Liver (tissue), 3 donors: ENCODE measurements around the gene DPT.

Source experiments
- FOXA2 ChIP-seq: IDR thresholded peaks from 2 replicates; pipeline ENCODE4 v1.6.1; 2016; ENCODE audit warnings: antibody characterized with exemption
- GABPA ChIP-seq, 2 donors: IDR thresholded peaks in 1 of 2; conservative IDR thresholded peaks in 1 of 2; 2 replicates each; pipeline ENCODE4 v1.6.1; 2016; ENCODE audit warnings: antibody characterized with exemption in 2 of 2, mild to moderate bottlenecking in 1 of 2, moderate library complexity in 1 of 2
- JUND ChIP-seq, 2 donors: IDR thresholded peaks; 2 replicates each; pipeline ENCODE4 v1.6.1; 2016; ENCODE audit warnings: antibody characterized with exemption in 2 of 2
- NR2F2 ChIP-seq: IDR thresholded peaks from 2 replicates; pipeline ENCODE4 v1.6.1; 2016; ENCODE audit warnings: antibody characterized with exemption
- RAD21 ChIP-seq, 2 donors: IDR thresholded peaks; 2 replicates each; pipeline ENCODE4 v1.6.1; 2016; ENCODE audit warnings: antibody characterized with exemption in 2 of 2, mild to moderate bottlenecking in 2 of 2
- REST ChIP-seq: IDR thresholded peaks from 2 replicates; pipeline ENCODE4 v1.6.1; 2016; ENCODE audit warnings: antibody characterized with exemption, mild to moderate bottlenecking
- RXRA ChIP-seq, 2 donors: IDR thresholded peaks; 2 replicates each; pipeline ENCODE4 v1.6.1; 2017 to 2018; ENCODE audit warnings: antibody characterized with exemption in 2 of 2, mild to moderate bottlenecking in 1 of 2
- SP1 ChIP-seq: IDR thresholded peaks from 2 replicates; pipeline ENCODE4 v1.6.1; 2018; ENCODE audit warnings: antibody characterized with exemption, mild to moderate bottlenecking
- TAF1 ChIP-seq: conservative IDR thresholded peaks from 2 replicates; pipeline ENCODE4 v1.6.1; 2016; ENCODE audit warnings: antibody characterized with exemption, mild to moderate bottlenecking
- YY1 ChIP-seq: IDR thresholded peaks from 2 replicates; pipeline ENCODE4 v1.6.1; 2016; ENCODE audit warnings: antibody characterized with exemption, mild to moderate bottlenecking
- TF ChIP-seq, protein P1 (sequence below): fragments of 150-350 bp; IDR thresholded peaks from 2 replicates; pipeline ENCODE4 v1.5.1; 2017; ENCODE audit warnings: improper control_type of control experiment, low read depth, low read length; ENCODE audit not compliant: missing input control
- TF ChIP-seq, protein P2 (sequence below): IDR thresholded peaks from 2 replicates; pipeline ENCODE4 v1.6.1; 2016; ENCODE audit warnings: antibody characterized with exemption
- TF ChIP-seq, protein P3 (sequence below): IDR thresholded peaks from 2 replicates; pipeline ENCODE4 v1.6.1; 2016; ENCODE audit warnings: antibody characterized with exemption
- donor health status: healthy.
- donor health status: healthy.

DNA sequence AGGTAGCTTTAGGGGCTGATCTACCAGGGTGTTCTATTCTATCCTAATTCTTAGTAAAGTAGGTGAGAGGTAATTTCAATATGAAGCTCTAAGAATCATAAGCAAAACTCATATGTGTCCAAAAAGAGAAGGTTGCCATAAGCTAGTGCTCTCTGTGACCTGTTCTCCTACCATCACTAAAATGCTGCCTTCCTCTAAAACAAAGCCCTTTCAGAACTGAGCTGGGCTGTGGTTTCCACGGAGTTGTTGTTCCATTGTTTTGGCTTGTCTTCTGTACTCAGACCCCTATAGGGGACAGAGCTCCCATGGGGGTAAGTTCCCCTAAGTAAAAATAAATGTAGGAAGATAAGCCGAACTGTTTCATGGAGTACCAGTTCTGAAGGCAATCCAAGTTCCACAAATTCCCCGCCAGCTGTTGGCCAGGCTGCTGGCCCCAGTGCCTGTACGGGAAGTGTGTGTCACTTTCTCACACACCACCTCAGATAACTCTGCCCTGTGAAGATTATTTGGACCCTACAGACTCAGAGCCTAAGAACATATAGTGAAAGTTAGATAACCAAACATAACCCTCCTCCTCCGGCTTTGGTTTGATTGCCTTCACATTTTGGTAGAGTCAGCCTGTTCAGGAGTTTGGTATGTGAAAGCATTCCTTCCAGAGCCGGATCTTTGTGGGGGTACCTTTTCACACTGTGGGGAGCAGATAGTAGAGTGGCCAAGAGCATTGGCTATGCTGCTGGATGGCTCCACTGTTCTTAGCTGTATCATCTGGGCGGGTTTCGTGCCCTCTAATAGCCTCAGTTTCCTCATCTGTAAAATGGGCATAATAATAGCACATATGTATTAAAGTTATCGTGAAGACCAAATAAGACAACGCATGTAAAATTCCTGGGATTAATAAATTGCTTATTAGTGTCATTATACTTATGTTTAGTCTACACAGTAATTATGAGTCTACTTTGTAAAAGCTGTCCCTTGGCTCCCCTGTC is 10.8 kb downstream of the DPT start:
- TF ChIP-seq, protein P1, sequence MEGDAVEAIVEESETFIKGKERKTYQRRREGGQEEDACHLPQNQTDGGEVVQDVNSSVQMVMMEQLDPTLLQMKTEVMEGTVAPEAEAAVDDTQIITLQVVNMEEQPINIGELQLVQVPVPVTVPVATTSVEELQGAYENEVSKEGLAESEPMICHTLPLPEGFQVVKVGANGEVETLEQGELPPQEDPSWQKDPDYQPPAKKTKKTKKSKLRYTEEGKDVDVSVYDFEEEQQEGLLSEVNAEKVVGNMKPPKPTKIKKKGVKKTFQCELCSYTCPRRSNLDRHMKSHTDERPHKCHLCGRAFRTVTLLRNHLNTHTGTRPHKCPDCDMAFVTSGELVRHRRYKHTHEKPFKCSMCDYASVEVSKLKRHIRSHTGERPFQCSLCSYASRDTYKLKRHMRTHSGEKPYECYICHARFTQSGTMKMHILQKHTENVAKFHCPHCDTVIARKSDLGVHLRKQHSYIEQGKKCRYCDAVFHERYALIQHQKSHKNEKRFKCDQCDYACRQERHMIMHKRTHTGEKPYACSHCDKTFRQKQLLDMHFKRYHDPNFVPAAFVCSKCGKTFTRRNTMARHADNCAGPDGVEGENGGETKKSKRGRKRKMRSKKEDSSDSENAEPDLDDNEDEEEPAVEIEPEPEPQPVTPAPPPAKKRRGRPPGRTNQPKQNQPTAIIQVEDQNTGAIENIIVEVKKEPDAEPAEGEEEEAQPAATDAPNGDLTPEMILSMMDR, result no peak
- no peak for TF ChIP-seq GABPA (IDR thresholded peaks at IDR 0.05 in 1 of 2, conservative IDR thresholded peaks at IDR 0.05 in 1 of 2)
- TF ChIP-seq, protein P2, sequence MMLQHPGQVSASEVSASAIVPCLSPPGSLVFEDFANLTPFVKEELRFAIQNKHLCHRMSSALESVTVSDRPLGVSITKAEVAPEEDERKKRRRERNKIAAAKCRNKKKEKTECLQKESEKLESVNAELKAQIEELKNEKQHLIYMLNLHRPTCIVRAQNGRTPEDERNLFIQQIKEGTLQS, result no peak
- TF ChIP-seq YY1, result no peak
- TF ChIP-seq TAF1, result no peak
- TF ChIP-seq, protein P3, sequence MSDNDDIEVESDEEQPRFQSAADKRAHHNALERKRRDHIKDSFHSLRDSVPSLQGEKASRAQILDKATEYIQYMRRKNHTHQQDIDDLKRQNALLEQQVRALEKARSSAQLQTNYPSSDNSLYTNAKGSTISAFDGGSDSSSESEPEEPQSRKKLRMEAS, result no peak
- no peak for TF ChIP-seq REST
- no peak for TF ChIP-seq JUND (IDR thresholded peaks at IDR 0.05)
- TF ChIP-seq FOXA2, result no peak
- TF ChIP-seq NR2F2, result no peak
- TF ChIP-seq RAD21 (IDR thresholded peaks at IDR 0.05), result no peak
- TF ChIP-seq RXRA (IDR thresholded peaks at IDR 0.05), result no peak
- no peak for TF ChIP-seq SP1
